HG03039 (cell line): Measurements from ENCODE around the gene ZNF778.
"Not testable (repeated sequence)": the region's sequence is repeated elsewhere in the genome, so short reads cannot be mapped to it uniquely, and the experiment has no call there.

Source experiments
- ATAC-seq: cut with Tn5 transposase; IDR thresholded peaks from one replicate; pipeline ENCODE4 v1.9.1; 2021; ENCODE audit warnings: mild to moderate bottlenecking, moderate library complexity; ENCODE audit not compliant: unreplicated experiment

ZNF778 gene

DNA sequence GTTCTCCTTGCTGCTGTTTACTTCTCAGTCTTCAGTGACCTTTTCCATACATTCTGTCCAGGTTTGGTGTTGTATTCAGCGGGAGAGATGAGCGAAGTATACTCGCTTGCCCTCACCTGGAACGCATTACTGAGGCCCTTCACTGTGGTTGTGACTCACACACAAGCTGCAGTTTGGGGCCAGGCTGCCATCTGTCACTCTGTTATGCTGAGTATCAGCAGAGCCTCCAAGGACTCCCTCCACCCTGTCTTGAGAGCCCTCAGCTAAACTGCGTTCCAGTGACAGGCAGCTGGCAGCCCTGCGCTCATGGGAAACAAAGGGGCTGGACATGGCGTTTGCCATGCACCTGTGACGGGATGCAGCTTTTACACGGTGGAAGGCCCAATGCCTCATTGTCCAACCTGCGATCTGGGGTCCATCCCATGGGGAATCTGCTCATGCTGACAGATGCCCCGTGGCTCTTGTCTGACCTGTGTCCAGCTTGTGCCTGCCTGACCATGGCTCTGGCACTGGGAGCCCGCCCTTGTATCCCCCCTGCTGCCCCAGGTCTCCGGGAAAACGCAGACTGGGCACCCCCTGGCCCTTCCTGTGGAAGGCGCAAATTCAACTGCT lies 6.5 kb upstream of the ZNF778 start:
- ATAC-seq, result no peak

DNA sequence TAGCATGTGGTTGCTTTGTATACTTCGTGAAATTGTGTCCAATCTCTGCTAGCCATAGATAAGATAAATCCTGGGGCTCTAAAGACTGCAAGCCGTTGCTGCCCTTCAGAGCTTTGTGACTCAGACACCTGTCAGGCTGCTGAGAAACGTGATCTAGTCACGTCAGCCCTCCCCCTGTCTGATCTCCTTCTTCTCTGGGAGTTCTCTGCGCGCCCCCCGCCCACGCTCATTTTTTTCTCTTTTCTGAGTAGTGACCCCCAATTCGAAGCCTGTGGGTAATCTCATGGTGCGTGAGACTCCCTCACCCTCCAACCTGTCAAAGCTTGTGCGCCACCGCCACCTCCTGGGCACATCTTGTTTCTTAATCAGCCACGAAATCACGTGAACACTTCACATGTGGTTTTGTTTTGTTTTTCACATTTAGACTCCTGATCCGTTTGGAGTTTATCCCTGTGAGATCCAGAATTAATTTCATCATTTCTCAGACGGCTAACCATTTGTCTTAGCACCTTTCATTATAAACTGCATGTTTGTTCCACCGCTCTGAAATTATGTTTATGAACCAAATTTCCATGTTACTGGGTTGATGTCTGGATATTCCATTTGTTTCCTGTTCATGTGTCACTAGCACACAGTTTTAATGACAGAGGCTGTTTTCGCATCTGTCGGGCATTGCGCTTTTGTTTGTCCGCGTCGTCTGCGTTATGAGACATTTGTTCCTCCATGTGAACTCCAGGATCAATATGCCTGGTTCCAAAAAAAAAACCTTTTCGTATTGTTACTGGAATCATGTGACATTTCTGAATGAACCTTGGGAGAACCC lies 977 bp upstream of the ZNF778 start:
- ATAC-seq, result no peak

DNA sequence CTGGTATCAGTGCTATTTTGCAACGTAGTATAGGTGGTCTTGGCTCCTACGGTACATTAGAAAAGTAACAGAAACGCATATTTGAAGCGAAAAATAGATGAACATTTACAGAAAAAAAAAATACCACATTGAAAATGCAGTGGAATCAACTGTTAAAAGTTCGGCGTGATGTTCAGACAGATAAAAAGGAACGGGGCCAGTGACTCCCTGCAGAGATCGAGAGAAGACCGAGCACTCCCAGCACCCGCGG lies 440 bp upstream of the ZNF778 start:
- no peak for ATAC-seq

DNA sequence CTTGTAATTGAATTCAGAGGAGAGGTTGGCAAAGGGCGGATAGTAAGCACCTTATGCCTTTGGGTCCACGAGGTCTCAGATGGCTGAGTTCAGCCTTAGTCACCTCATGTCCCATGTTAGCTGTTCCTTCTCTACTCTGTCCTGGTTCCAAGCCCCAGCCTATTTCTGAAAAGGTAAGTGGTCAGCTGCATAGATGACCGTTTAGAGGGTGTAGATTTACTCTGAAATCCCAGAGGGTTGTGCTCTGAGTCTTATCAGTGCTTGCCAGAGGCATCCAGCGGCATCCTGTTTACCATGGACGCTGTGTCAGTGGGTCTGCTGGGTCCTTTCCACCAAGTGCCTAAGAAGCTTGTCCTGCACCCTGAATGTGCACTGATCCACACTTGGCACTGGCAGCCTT lies 1.9 kb downstream of the ZNF778 start:
- ATAC-seq, result no peak

DNA sequence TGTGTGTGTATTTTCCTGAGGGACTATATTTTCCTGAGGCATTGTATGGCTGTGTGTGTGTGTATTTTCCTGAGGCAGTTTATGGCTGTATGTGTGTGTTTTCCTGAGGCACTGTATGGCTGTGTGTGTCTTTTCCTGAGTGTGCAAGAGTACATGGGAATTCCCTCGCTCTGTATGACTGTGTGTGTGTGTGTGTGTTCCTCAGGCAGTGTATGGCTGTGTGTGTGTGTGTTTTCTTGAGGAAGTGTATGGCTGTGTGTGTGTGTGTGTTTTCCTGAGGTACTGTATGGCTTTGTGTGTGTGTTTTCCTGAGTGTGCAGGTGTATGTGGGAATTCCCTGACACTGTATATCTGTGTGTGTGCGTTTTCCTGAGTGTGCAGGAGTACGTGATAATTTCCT lies 4.1 kb downstream of the ZNF778 start:
- no peak for ATAC-seq

DNA sequence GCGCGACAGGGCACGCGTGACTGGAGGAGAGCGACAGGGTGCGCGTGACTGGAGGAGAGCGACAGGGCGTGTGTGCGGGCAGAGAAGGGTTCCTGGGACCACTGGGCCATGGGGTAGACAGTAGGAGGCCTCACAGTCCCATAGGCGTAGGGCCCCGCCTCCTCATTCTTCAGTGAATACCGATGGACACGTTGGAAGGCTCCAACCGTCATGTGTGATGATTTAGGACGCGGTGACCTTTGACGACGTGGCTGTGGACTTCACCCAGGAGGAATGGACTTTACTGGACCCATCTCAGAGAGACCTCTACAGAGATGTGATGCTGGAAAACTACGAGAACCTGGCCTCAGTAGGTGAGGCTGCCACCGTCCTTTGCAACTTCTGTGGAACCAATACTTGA lies 5.4 kb downstream of the ZNF778 start:
- no peak for ATAC-seq

DNA sequence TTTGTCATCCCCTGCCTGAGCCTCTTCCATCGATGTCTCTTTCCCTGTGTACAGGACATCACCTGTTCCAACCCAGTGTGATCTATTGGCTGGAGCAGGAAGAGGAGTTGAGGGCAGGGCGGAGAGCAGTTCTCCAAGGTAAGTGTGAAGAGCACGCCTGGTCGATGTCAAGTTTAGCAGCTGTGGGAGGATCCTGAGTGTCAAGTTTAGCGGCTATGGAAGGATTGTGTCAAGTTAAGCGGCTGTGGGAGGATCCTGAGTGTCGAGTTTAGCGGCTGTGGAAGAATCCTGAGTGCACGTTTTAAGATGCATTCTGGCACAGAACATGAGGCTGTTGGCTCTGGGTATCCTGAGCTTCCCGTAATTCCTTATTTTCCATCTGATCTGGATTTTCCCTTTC lies 7.2 kb downstream of the ZNF778 start:
- no peak for ATAC-seq

DNA sequence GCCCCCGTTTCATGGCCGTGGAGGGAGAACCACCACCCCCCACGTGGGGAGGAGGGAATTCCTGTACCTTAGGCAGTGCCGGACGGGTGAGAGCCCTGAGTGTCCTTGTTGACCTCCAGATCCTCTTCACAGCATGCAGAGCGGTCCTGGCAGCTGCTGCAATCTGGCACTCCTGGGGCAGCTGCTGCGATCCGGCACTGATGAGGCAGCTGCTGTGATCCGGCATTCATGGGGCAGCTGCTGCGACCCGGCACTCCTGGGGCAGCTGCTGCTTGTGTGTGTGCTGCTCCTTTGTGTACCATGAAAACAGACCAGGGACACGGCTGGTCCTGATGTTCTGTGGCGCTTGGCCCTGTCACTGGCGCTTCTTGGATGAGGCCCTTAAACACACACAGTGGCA lies 12.8 kb downstream of the ZNF778 start:
- no peak for ATAC-seq

DNA sequence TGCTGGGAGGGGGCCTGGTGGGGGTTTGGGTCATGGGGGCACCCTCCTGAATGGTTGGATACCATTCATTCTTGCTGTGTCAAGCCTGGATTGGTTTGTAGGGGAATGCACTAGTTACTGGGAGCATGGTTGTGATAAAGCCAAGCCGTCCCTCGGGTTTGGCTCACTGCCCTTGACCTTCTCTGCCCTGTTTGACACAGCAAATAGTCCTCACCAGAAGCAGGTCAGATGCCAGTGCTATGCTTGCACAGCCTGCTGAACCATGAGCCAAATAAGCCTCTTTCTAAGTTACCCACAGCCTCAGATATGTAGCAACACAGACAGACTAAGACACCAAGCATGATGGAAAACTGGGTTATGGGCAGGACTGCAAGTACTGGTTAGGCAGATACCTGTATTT lies 14.6 kb downstream of the ZNF778 start:
- ATAC-seq, result no peak

DNA sequence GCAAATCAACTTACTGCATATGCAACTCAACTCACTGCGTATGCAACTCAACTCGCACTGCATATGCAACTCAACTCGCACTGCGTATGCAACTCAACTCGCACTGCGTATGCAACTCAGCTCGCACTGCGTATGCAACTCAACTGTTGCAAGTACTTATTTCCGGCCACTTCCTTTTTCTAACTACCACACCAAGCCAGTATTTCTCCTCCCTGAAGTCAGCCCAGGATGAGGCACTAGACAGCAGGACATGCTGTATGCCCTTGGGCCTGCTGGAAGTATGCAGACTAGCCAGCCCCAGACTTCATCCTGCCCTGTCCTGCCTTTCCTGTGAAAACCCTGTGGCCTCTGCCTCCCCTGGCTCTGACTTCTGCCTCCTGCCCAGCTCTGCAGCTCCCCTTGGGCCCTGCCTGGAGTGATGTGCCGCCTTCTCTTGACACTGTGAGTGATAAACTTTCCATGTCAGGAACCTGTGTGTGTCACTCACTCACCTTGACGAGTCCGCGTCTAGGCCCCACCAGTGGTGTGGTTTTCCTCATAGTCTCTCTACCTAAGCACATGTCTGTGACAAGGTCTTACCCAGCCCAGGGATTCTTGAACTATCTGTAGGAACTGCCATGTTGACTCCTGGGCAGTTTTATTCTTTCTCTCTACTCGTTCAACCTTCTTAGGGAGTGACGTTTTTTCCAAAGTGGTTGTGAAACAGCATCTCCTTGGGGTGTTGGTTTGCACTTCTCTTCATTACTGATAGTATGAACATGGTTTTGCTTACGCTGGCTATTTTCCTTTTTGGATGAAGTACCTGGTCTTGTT lies 16.4 kb downstream of the ZNF778 start:
- no peak for ATAC-seq

DNA sequence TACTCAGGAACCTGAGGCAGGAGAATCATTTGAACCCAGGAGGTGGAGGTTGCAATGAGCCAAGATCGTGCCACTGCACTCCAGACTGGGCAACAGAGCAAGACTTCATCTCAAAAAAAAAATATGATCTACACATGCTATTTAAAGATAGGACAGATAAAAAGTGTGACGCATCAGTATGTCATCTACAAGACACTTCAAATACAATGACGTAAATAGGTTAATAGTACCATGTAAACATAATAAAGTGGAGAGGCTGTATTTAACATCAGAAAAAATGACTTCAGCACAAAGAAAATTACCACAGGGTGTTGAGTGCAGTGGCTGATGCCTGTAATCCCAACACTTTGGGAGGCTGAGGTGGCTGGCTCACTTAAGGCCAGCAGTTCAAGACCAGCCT lies 20.2 kb downstream of the ZNF778 start:
- ATAC-seq, result no peak

DNA sequence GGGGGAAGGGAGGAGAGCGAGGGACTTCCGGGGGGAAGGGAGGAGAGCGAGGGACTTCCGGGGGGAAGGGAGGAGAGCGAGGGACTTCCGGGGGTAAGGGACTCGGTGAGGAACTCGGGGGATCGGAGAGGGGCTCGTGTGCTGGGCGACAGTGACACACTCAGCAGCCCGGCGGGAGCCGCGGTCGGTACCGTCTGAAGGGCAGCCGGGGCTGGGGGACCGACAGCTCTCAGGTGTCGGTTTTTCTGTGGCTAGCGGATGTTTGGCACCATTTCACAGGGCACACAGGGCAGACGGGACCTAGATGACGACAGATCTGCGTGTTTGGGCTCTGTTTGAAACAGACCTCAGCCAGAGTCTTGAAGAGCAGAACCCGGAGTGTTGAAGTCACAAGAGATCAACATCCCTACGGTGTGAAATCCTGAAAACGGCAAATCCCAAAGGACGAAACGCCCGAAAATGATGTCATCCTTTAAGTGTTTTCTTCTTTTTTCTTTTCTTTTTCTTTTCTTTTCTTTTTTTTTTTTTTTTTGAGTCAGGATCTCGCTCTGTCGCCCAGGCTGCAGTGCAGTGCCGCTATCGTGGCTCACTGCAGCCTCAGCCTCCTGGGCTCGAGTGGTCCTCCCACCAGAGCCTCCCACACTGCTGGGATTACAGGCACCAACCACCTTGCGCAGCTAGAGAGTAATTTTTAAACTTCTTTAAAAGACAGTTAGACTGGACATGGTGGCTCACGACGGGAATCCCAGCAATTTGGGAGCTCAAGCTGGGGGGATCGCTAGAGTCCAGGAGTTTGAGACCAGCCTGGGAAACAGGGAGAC lies 23.9 kb downstream of the ZNF778 start:
- no peak for ATAC-seq

DNA sequence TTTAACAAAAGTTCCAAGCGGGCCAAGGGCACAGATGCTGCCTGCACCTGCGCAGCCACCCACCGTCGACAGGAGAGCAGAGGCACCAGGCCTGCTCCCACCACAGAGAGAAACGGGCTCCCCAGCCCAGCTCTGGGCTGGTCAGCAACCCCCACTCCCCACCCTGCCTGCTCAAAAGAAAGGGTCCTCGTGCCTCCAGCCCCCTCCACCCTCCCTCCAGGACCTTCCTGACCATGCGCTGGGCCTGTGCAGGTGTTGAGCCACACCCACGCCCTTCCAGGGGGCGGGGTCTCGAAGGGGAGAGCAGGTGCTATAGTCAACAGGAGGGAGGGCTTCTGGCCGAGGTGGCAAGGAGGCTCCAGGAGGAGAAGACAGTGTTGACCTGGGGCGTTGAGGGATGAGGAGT lies 25.3 kb downstream of the ZNF778 start:
- no peak for ATAC-seq

DNA sequence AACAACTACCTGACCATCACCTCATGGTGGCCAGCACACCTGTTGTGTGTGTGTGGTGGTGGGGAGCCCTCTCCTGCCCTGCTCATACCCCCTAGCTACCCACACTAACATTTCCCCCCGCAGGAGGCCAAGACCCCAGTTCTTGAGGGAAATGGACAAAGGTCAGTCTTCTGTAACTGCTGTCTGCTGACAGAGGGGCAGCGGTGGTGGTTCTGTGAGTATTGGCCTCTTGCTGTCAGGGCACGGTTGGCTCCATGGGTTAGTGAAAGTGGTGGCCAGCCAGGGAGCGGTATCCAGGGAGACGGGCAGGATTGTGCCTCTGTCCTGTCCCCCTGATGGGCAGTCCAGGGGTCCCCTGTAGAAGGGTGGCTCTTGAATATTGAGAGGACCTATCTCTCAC lies 26.2 kb downstream of the ZNF778 start:
- no peak for ATAC-seq

DNA sequence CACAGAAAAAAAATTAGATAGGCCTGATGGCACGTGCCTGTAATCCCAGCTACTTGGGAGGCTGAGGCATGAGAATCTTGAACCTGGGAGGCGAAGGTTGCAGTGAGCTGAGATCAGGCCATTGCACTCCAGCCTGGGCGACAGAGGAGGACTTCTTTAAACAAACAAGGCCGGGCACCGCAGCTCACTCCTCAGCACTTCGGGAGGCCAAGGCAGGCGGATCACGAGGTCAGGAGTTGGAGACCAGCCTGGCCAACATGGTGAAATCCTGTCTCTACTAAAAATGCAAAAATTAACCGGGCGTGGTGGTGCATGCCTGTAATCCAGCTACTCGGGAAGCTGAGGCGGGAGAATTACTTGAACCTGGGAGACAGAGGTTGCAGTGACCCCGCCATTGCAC lies 26.8 kb downstream of the ZNF778 start:
- ATAC-seq, result not testable (repeated sequence)

DNA sequence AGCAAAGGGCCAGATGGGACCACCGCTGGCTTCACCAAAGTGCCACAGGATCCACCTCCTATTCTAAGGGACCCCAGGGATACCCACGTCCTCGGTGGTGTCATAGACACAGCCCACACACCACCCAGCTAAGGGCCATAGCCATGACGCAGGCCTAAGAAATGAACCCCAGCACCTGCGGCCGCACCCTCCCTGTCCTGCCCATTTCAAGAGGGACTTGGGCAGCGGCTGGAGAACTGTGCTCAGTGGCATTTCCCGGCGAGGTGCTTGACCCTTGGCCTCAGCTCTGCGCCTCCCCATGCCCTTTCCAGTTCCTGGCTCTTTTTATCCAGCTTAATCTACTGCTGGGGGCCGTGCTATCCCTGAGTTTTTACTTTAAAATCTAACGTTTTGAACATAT lies 27.3 kb downstream of the ZNF778 start:
- ATAC-seq, result no peak

DNA sequence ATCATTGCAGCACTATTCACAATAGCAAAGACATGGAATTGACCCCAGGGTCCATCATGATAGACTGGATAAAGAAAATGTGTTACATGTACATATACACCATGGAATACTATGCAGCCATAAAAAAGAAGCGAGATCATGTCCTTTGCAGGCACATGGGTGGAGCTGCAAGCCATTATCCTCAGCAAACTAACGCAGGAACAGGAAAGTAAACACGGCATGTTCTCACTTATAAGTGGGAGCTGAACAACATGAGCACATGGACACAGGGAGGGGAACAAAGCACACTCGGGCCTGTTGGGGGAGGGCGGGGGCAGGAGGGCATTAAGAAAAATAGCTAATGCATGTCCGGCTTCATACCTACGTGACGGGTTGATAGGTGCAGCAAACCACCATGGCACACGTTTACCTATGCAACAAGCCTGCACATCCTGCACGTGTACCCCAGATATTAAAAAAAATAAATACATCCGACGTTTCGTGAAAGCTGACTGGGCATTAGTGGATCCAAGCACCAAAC lies 28.9 kb downstream of the ZNF778 start:
- no peak for ATAC-seq

DNA sequence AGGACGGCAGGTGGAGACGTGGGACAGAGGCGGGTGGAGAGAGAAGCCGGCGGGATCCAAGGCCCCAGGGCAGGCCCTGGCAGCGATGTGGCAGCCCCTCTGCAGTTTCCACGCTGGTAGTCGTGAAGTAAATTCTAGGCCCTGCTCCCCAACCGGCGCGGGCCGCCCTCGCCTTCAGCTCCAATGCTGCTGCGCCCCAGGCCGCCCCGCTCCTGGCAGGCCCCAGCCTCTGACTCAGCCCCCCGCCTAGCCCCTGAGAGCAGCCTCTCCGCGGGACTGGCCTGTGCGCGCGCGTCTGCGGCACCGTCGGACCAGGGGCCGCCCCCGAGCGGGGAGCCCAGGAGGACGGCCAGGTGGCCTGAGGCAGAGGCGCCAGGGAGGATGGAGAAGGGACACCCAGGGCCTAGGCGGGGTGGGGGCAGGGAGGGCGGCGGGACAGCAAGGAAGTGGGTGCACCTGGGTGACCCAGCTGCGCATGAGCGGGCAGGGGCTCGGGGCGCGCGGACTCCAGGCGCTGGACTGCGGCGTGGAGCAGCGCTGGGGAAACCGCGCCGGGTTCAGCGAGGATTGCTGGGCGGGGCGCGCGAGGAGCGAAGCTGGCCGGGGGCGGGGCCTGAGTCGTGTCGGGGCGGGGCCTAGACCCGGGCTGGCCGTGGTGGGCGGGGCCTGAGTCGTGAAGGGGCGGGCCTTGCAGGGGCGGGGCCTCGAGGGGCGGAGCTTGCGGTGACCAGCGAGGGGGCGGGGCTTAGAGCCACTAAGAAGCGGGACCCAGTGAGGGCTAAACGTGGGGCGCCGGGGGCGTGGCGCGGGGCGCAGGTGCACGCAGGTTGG lies 29.6 kb downstream of the ZNF778 start:
- ATAC-seq, result no peak

DNA sequence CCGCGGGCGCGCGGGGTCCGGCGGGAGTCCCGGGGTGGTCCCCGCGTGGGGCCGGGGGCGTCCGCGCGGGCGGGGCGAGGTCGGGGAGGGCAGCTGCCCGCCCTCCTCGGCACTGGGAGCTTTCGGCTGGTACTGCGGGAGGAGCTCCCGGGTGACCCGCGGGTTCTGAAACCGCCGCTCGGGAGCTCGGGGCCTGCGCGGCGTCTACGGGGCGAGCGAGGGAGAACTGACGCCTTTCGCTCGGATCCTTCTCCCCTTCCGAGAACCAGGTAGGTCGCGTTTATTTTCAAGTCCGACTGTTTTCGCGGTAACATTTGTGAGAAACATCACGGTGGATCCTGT lies 30.2 kb downstream of the ZNF778 start:
- ATAC-seq, result not testable (repeated sequence)

DNA sequence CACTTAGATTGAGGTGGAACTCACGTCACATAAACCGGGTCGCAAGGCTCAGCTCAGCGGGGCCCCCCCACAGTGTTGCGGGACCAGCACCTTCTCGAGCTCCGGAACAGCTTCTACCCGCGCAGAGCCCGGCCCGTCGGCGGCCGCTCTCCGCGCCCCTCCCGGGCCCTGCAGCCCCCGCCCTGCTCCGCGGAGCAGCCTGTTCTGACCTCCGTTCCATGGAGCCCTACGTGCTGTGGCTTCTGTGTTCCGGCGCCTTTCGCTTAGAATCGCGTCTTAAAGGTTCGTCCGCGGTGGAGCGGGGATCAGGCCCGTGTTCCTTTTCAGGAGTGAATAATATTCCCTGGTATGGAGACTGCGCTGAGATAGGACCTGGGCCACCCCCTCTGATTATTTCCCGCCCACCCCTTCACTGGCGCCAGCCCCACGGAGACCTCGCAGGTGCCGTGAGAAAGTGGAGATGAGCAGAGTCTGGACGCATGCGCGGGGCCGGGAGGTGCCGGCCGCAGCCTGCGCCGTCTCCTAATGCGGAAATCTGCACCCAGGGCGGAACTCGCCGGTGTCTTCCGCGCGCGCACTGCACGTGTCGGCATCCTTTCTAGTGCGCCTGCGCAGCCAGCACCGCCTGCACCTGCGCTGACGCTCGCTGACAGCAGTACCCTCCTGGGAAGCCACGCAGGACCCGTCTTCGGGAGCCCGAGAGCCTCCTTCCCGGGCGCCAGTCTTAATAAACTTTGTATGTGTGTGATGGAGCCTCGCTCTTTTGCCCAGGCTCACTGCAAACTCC lies 30.9 kb downstream of the ZNF778 start:
- ATAC-seq, result no peak
